CD4-positive, alpha-beta memory T cell (primary cell): ENCODE measurements around the gene CHI3L2. TPM values are rescaled to one million over a fixed set of nuclear protein-coding genes. Genes with fewer than 3 reads are reported as not detected.
A peak's percentile ranks its signal among the peaks of the same experiment; 100 is the strongest.

Experiments
- CTCF ChIA-PET: fragments of 350-600 bp; sonication (Branson Sonifier 250); formaldehyde crosslinking; loops from one replicate; lab custom pipeline; 2021; ENCODE audit warnings: inconsistent platforms; ENCODE audit not compliant: partially characterized antibody; lab: Charles Lee
- POLR2A ChIA-PET: fragments of 350-600 bp; sonication (Branson Sonifier 250); formaldehyde crosslinking; loops from one replicate; lab custom pipeline; 2021; ENCODE audit not compliant: partially characterized antibody; lab: Charles Lee
- DNase-seq, 5 donors: peaks; one replicate each; pipeline versions ENCODE4 v3.0.0 to v3.0.0-alpha.2; 2020 to 2022; ENCODE audit warnings: mixed read lengths in 1 of 5
- H3K27ac ChIP-seq: one replicate; pipeline ENCODE4 v1.7.0; 2013; ENCODE audit warnings: low read depth, low read length
- H3K27me3 ChIP-seq: 2 replicates; pipeline ENCODE4 v1.7.0; 2013; ENCODE audit warnings: mild to moderate bottlenecking, low read length, moderate library complexity; ENCODE audit not compliant: insufficient read depth
- H3K36me3 ChIP-seq: 2 replicates; pipeline ENCODE4 v1.7.0; 2013; ENCODE audit warnings: mild to moderate bottlenecking, low read length, moderate library complexity; ENCODE audit not compliant: insufficient read depth
- H3K4me1 ChIP-seq: 2 replicates; pipeline ENCODE4 v1.7.0; 2013; ENCODE audit warnings: mild to moderate bottlenecking, low read length, moderate library complexity; ENCODE audit not compliant: insufficient read depth
- H3K4me3 ChIP-seq, 2 donors: one replicate each; pipeline ENCODE4 v1.7.0; 2013; ENCODE audit warnings: low read length in 2 of 2, mild to moderate bottlenecking in 1 of 2
- H3K9me3 ChIP-seq, 2 donors: one replicate each; pipeline ENCODE4 v1.7.0; 2013; ENCODE audit warnings: low read length in 2 of 2, control low read depth in 1 of 2; ENCODE audit not compliant: control insufficient read depth in 1 of 2
- H3K27ac Mint-ChIP-seq, 7 donors: one replicate each; pipeline ENCODE4 v1.8.0; 2020 to 2021; ENCODE audit warnings: mixed read lengths in 7 of 7, mild to moderate bottlenecking in 6 of 7, inconsistent platforms in 3 of 7, moderate library complexity in 3 of 7
- H3K27me3 Mint-ChIP-seq, 2 donors: one replicate each; pipeline ENCODE4 v1.8.0; 2020 to 2021; ENCODE audit warnings: mixed read lengths in 2 of 2
- H3K36me3 Mint-ChIP-seq, 2 donors: one replicate each; pipeline ENCODE4 v1.8.0; 2020 to 2021; ENCODE audit warnings: mixed read lengths in 2 of 2, inconsistent platforms in 1 of 2, mild to moderate bottlenecking in 1 of 2
- H3K4me1 Mint-ChIP-seq, 4 donors: one replicate each; pipeline ENCODE4 v1.8.0; 2020 to 2021; ENCODE audit warnings: mixed read lengths in 4 of 4, mild to moderate bottlenecking in 1 of 4
- H3K4me3 Mint-ChIP-seq, 8 donors: one replicate each; pipeline ENCODE4 v1.8.0; 2020 to 2021; ENCODE audit warnings: mixed read lengths in 8 of 8, mild to moderate bottlenecking in 7 of 8, moderate library complexity in 6 of 8, inconsistent platforms in 3 of 8
- H3K9me3 Mint-ChIP-seq, 8 donors: one replicate each; pipeline ENCODE4 v1.8.0; 2020 to 2021; ENCODE audit warnings: mixed read lengths in 8 of 8, mild to moderate bottlenecking in 5 of 8, inconsistent platforms in 3 of 8, moderate library complexity in 1 of 8
- intact Hi-C: fragments of 100-400 bp; cut with micrococcal nuclease; formaldehyde crosslinking; loops from one replicate; pipeline ENCODE4 v1.15.1; 2023
- polyA plus RNA-seq, 2 donors: library from polyadenylated mRNA; unstranded; fragments of 300-500 nt; fragmentation: Illumina TruSeq; gene quantifications; one replicate each; pipeline ENCODE4 v1.2.3, GENCODE V29; 2021
- total RNA-seq, 2 experiments: library from RNA; stranded (reverse); gene quantifications; one replicate each; pipeline ENCODE4 v1.2.3, GENCODE V29; 2021

CHI3L2 gene
- total and polyA plus RNA-seq, 4 experiments from 2014 or later: 1.7 to 18.2 (median 8.8) TPM

- no peaks in the 10 kb centered on the region for H3K27me3 ChIP-seq
- Mint-ChIP-seq H3K9me3 (peaks cover 0 to 5% (median 1%) of the 10 kb centered on the region in 8 donors), H3K27ac (peak overlapping the region; percentile 57 to 93 (median 88)), H3K4me1 (peaks cover 51 to 81% (median 66%) of the 10 kb centered on the region in 4 donors), H3K27me3 (no peaks in the 10 kb centered on the region), H3K4me3 (peak overlapping the region in 7 of 8 donors; percentile 22 to 78 (median 54)), H3K36me3 (peaks cover 0 to 2% of the 10 kb centered on the region in 2 donors)
- H3K9me3 ChIP-seq: no peaks in the 10 kb centered on the region
- CTCF ChIA-PET: interaction anchor here (1.0 to 17.0 kb wide), 7 partner anchors 10 to 174 kb away, joined by 3 to 623 read pairs (median 4); partner anchors contain the start of gene DENND2D
- no peak for DNase-seq
- H3K27ac ChIP-seq: no peak overlapping the region
- no peaks in the 10 kb centered on the region for H3K36me3 ChIP-seq
- intact Hi-C loops: loop anchor here (10.0 kb wide), 1 partner anchor 397 kb away; no protein-coding TSS in a partner anchor
- H3K4me3 ChIP-seq: no peak overlapping the region
- POLR2A ChIA-PET: interaction anchor here (0.9 to 18.7 kb wide), 8 partner anchors 12 to 355 kb away, joined by 3 to 1434 read pairs (median 4); partner anchors contain the start of genes CD53, CEPT1, DENND2D and DRAM2
- peaks cover 74% of the 10 kb centered on the region for H3K4me1 ChIP-seq
Measured at GRCh38 chr1:111227851-111228747, 586 bp downstream of the CHI3L2 start.

GRCh38 chr1:111228748-111229126, 1.2 kb downstream of the CHI3L2 start:
- CTCF ChIA-PET: interaction anchor here (1.0 to 17.0 kb wide), 6 partner anchors 10 to 172 kb away, joined by 3 to 623 read pairs (median 4); partner anchors contain the start of gene DENND2D
- POLR2A ChIA-PET: interaction anchor here (0.9 to 18.7 kb wide), 7 partner anchors 13 to 356 kb away, joined by 3 to 1434 read pairs (median 4); partner anchors contain the start of genes CD53, CEPT1, DENND2D and DRAM2
- intact Hi-C loops: loop anchor here (10.0 kb wide), 1 partner anchor 396 kb away; no protein-coding TSS in a partner anchor
- Histone ChIP-seq H3K27ac (no peak overlapping the region), H3K4me1 (peaks cover 69% of the 10 kb centered on the region), H3K27me3 (no peaks in the 10 kb centered on the region), H3K4me3 (no peak overlapping the region), H3K9me3 (no peaks in the 10 kb centered on the region), H3K36me3 (no peaks in the 10 kb centered on the region)
- peak overlapping the region; percentile 4 to 93 (median 88) for H3K27ac Mint-ChIP-seq
- H3K9me3 Mint-ChIP-seq: peaks cover 0 to 5% (median 1%) of the 10 kb centered on the region in 8 donors
- H3K4me1 Mint-ChIP-seq: peaks cover 47 to 75% (median 60%) of the 10 kb centered on the region in 4 donors
- DNase-seq: no peak
- no peaks in the 10 kb centered on the region for H3K27me3 Mint-ChIP-seq
- peak overlapping the region in 2 of 8 donors; percentile 10 to 17 for H3K4me3 Mint-ChIP-seq
- peaks cover 0 to 2% of the 10 kb centered on the region in 2 donors for H3K36me3 Mint-ChIP-seq

GRCh38 chr1:111232134-111232533, 4.6 kb downstream of the CHI3L2 start:
- intact Hi-C loops: no loop called here
- peaks cover 26 to 52% (median 34%) of the 10 kb centered on the region in 4 donors for H3K4me1 Mint-ChIP-seq
- no peak for DNase-seq
- H3K36me3 Mint-ChIP-seq: peaks cover 2 to 17% of the 10 kb centered on the region in 2 donors
- H3K4me3 Mint-ChIP-seq: no peak overlapping the region
- no peak overlapping the region for H3K4me3 ChIP-seq
- H3K4me1 ChIP-seq: peaks cover 35% of the 10 kb centered on the region
- no peak overlapping the region for H3K27ac ChIP-seq
- H3K27me3 Mint-ChIP-seq: no peaks in the 10 kb centered on the region
- no peaks in the 10 kb centered on the region for H3K9me3 ChIP-seq
- H3K9me3 Mint-ChIP-seq: peaks cover 0 to 5% (median 1%) of the 10 kb centered on the region in 8 donors
- ChIA-PET POLR2A (interaction anchor here (0.9 to 1.2 kb wide), 3 partner anchors 15 to 34 kb away, joined by 3 to 4 read pairs (median 3); no protein-coding TSS in a partner anchor), CTCF (interaction anchor here (0.9 to 2.0 kb wide), 6 partner anchors 9 to 202 kb away, joined by 3 to 9 read pairs (median 4); no protein-coding TSS in a partner anchor)
- no peaks in the 10 kb centered on the region for H3K36me3 ChIP-seq
- no peaks in the 10 kb centered on the region for H3K27me3 ChIP-seq
- no peak overlapping the region for H3K27ac Mint-ChIP-seq

GRCh38 chr1:111234258-111234657, 6.7 kb downstream of the CHI3L2 start:
- no peak overlapping the region for H3K27ac ChIP-seq
- H3K9me3 ChIP-seq: no peaks in the 10 kb centered on the region
- ChIA-PET POLR2A (no interaction called here), CTCF (no interaction called here)
- intact Hi-C loops: no loop called here
- Mint-ChIP-seq H3K27me3 (no peaks in the 10 kb centered on the region), H3K9me3 (peaks cover 0 to 5% (median 1%) of the 10 kb centered on the region in 8 donors), H3K4me3 (no peak overlapping the region), H3K36me3 (peaks cover 6 to 32% of the 10 kb centered on the region in 2 donors), H3K4me1 (peaks cover 11 to 31% (median 17%) of the 10 kb centered on the region in 4 donors), H3K27ac (no peak overlapping the region)
- DNase-seq: no peak
- peaks cover 14% of the 10 kb centered on the region for H3K4me1 ChIP-seq
- no peaks in the 10 kb centered on the region for H3K36me3 ChIP-seq
- no peaks in the 10 kb centered on the region for H3K27me3 ChIP-seq
- no peak overlapping the region for H3K4me3 ChIP-seq

GRCh38 chr1:111234866-111235265, 7.4 kb downstream of the CHI3L2 start:
- Mint-ChIP-seq H3K27me3 (no peaks in the 10 kb centered on the region), H3K36me3 (peaks cover 6 to 34% of the 10 kb centered on the region in 2 donors), H3K4me3 (no peak overlapping the region), H3K9me3 (peaks cover 0 to 2% (median under 1%) of the 10 kb centered on the region in 8 donors), H3K27ac (no peak overlapping the region), H3K4me1 (peaks cover 7 to 28% (median 16%) of the 10 kb centered on the region in 4 donors)
- intact Hi-C loops: no loop called here
- ChIA-PET CTCF (no interaction called here), POLR2A (no interaction called here)
- DNase-seq: no peak
- Histone ChIP-seq H3K36me3 (no peaks in the 10 kb centered on the region), H3K4me3 (no peak overlapping the region), H3K27ac (no peak overlapping the region), H3K27me3 (no peaks in the 10 kb centered on the region), H3K4me1 (peaks cover 9% of the 10 kb centered on the region), H3K9me3 (no peaks in the 10 kb centered on the region)

GRCh38 chr1:111236379-111236778, 8.9 kb downstream of the CHI3L2 start:
- Histone ChIP-seq H3K4me3 (no peak overlapping the region), H3K27me3 (no peaks in the 10 kb centered on the region), H3K4me1 (no peaks in the 10 kb centered on the region), H3K27ac (no peak overlapping the region), H3K9me3 (no peaks in the 10 kb centered on the region), H3K36me3 (no peaks in the 10 kb centered on the region)
- Mint-ChIP-seq H3K27me3 (no peaks in the 10 kb centered on the region), H3K4me3 (no peak overlapping the region), H3K27ac (no peak overlapping the region), H3K36me3 (peaks cover 8 to 43% of the 10 kb centered on the region in 2 donors), H3K4me1 (peaks cover 0 to 16% (median 8%) of the 10 kb centered on the region in 4 donors), H3K9me3 (no peaks in the 10 kb centered on the region)
- DNase-seq: no peak
- ChIA-PET POLR2A (interaction anchor here (0.7 to 1.5 kb wide), 3 partner anchors 9 to 32 kb away, joined by 3 to 4 read pairs (median 3); no protein-coding TSS in a partner anchor), CTCF (interaction anchor here (1.5 to 1.6 kb wide), 2 partner anchors 97 to 164 kb away, joined by 3 to 4 read pairs; no protein-coding TSS in a partner anchor)
- intact Hi-C loops: no loop called here
